Raji (cell line): ENCODE measurements around the gene TMA7.

Experiments
- POLR2A ChIP-seq: IDR thresholded peaks from 2 replicates; pipeline ENCODE4 v1.6.1; 2011; ENCODE audit warnings: low read depth, low read length, control low read depth; ENCODE audit not compliant: insufficient read depth

The TMA7 gene

DNA sequence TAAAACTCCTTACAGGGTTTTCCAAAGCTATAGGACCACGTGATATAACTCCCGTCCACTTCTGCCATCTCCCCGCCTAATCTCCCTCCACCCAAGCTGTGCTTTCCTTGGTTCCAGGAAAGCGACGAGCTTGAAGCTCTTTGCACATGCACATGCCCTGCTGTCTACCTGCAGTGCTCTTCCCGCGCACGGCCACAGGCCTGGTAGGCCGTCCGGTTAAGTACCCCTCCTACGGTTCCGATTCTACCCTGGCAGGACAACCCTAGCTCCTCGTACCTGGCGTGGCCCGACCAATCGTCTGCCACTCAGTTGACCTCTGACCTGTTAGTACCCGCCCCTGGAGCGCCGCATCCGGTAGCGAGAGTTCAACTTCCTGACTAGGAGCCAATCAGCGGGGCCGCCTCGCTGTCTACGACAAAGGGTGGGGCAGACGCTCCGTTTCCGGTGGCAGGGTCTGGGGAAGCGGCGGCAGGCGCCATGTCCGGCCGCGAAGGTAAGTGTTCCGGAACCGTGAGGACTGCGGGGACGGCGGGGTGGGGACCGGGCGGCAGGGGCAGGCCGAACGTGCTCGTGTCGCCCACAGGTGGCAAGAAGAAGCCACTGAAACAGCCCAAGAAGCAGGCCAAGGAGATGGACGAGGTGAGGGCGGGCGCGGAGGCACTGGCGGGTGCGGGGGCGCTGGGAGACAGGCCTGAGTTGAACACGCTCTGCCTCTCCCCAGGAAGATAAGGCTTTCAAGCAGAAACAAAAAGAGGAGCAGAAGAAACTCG is at the start of gene TMA7, which contains the start of gene CCDC51:
Gene TMA7 (plus strand): TSS at position 438 of the 770 bp plus-strand sequence. CDS start 40 bp downstream, at position 478.
Gene CCDC51 (minus strand): TSS at position 300 of the 770 bp plus-strand sequence. CDS start 4,991 bp downstream, outside the sequence.
- TF ChIP-seq POLR2A = peak; percentile 96

DNA sequence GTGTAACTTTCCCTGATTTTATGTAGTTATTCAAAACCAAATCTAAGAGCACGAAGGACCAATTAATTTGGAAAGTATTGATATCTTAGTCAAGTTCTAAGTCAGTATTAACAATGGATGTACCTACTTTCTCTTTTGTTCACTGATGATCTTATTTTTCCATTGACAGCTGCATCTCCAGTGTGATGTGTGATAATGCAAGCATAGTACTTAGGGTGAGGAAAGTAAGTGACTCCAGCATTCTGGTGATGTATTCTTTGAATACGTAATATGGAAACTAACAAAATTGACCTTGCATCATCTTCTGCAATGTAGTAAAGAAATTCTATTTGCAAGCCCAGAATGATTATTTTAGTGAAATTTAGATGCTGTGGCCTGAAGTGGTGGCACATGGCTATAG is 45.7 kb upstream of the TMA7 start:
- TF ChIP-seq POLR2A = no peak

DNA sequence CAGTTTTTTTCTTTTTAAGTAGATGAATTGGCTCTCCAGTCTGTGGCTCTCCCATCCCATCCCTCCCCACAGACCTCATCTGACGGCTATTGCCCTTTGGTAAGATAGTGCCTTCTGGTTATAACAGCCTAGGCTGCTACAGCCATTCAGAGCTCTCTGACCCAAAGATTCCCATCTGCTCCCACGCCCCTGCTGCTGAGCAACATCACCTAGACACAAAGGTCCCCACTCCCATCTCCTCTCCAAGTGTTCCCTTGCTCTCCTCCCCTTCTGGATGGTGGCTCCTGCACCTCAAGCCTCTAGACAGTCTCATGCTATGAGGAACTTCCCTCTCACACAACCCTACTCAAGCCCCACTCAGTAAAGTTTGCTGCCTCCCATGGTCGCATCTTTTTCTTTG is 44.3 kb upstream of the TMA7 start:
- TF ChIP-seq POLR2A = no peak

DNA sequence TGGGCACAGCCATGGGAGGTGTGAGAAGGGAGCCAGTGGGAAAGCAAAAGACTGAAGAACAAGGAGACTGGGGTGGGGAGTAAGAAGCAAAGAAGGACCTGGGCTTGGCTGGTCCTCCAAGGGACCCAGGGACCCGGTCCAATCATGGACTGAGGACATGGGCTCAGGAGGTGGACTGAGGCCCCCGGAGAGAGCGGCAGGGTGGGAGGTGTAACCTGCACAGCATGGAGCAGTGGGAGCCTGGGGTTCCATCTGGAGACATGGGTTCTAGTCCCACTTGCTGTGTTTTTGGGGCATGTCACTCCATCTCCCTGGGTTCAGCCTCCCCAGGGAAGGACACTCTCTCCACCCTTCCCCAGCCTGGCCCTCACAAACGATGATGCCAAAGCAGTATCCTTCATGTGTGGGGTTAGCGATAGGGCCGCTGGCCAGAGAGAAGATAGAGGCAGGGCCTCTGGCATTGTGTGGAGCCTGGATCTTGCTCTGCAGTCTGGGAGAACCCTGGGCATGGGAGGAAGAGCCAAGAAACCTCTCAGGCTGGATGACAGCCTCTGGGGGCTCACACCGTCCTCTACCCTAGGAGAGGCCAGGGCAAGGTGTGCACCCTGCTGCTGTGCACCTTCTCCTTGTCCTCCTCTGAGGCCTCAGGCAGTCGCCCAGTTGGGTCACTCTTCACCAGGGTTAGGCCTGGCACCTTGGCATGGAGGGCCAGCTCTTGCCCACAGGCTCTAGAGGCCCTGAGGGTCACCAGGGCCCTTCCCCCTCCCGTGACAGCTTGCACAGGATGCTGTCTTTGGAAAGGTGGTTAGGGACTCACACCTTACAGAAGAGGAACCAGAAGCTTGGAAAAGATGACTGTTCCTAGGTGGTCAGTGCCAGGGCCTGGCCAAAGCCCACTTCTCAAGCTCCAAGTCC is 42.0 kb upstream of the TMA7 start:
- no peak for TF ChIP-seq POLR2A

DNA sequence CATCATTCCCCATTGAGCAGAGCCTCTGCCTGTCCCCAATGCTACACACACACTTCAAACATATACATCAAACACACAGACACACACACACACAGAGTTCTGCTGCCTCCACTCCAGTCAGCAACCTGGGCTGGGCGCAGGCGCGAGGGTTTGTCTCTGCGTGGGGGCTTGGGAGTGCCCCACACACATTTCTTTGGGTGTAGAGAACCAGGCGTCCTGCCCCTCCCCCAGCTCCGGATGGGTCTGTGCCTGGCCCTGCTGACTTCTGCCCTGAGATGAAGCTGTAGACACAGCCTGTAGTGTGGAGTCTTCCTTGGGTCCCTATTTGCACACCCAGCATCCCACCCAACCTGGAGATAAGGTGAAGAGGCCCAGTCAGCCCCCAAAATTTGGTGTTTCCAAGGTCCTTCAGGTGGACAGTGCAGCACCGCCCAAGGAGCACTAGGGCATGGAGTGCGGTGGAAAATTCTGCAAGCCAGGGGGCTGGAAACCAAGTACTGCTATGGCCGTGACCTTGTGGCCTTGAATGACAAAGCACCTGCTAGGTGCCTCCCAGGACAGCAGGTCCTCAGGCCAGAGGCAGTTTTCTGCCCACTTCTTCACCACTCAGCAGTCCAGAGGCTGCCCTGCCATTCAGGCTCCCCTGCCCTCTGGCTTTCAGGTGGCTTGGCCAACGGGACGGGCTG is 41.2 kb upstream of the TMA7 start:
- TF ChIP-seq POLR2A = no peak

DNA sequence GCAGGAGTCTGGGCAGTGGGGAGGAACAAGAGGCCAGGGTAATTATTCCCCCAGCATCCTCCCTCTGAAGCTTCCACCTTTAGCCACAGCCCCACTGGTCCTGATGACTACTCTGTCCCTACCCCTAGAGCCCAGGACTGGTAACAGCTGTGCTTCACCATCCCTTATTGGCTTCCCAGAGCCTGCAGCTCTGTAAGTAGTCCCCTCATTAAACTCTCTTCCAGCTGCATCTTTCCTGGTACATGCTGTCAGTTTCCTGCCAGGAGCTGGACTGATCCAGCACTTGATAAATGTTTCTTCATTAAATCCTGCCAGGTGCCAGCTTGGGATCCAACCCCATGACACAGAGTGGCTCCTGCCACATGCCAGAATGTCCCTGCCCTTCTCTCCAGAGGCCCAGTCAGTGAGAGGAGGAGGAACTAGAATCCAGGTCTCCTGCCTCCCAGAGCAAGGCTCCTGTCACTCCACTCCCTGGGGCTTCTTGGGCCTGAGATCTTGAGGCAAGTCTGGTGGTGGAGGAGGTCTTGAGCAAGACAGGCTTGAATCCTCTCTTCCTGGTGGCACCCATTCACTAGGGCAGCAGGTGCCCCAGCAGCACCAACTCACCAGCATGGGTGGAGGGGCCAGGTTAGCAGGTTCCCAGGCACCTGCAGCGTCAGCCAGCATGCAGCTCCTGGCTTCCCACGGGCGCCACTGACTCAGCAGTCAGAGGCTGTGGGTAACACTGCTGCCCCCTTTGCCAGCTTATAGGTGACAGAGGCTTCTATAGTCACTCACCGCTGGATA is 40.5 kb upstream of the TMA7 start:
- TF ChIP-seq POLR2A = no peak

DNA sequence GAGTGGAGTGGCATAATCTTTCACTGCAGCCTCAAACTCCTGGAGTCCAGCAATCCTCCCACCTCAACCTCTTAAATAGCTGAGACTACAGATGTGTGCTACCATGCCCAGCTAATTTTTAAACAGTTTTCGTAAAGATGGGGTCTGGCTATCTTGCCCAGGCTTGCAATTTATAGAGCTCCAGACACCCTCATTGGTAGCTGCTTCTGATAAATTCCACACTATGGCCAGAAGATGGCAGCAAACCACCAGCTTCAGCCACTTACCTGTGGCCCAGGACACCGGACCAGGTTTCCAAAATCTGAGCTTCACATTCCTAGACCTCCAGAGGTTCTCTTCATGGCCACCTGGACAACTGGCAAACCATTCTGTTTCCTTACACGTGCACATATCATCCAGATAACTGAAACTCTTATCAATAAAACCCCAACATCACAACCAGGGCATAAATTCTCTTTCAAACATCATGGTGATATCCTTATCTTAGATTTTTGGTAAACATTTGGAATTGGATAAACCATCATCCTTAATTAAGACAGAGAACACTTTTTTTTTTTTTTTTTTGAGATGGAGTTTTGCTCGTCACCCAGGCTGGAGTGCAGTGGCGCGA is 39.1 kb upstream of the TMA7 start:
- TF ChIP-seq POLR2A = no peak

DNA sequence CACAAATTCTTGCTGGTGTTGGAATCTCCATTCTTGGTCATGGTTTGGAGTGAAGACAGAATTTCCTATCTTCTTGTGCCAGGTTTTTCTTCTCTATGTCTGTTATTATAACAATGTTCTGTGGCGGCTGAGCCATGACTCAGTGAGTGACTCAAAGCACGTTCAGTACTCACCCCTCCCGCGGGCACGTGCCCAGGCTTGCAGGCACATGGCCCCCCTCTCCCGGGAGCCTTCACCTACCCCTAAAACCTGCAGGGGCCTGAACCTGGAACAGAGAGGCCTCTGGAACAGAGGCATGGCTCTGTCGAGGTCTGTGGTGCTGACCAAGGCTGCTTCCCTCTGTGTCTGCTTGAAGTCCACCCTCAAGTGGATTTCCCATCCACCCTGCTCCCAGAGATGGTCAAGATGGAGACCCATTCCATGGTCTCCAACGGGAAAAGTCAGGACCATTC is 37.8 kb upstream of the TMA7 start:
- TF ChIP-seq POLR2A = no peak

DNA sequence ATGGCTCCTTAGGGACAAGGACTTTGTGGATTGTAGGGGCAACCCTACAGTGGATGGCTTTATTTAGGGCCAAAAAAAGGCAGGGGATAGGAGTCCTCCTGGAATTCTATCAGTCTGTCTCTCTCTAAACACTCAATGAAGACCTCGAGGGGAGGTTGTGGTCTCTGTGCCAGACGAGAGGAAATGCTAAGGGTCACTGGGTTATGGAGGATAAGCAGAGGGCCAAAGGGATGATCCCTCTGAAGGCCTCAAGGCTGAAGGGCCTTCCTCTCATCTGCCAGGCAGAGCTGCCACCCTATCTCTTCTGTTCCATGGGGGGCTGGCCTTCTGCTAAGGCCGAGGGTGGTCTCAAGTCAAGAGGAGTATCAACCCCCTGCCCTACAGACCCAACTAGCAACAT is 37.1 kb upstream of the TMA7 start:
- no peak for TF ChIP-seq POLR2A

DNA sequence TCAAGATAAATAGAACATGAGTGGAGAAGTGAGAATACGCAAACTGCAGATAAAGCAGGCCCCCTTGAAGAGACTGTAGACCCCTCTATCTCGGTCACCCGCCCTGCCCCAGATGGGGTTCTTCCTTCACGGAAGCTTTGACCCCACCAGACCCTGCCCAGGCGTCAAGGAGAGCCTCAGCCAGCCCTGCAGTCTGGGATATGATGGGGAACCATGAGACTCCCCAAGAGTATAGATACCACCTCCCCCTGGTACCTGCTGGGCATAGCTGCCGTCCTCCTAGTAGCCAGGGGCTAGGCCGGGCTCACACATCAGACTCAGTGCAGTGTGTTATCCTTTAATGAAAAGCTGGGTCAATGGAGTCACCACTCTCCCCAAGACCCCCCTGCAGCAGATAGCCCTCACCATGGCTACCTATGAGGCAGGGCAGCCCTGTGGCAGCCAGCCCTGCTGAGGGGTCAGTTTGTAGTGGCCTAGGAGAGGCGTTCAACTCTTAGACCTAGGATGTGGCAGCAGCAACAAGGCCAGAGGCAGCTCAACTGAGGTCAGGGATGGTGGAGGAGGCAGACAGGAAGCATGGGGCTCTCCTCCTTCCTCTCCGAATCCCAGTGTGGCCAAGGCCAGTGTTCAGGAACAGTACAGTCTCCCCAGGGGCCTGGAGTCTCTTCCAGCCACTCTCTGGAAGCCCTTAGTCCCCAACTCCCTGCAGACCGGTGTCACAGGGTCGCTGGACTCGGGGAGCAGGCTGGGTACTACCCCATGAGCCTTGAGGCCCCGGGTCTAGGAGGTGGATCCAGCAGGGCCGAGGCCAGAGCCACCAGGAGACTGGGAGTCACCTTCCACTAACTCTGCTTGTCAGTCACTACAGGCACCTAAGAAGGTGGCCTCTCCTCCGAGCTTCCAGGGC is 36.3 kb upstream of the TMA7 start:
- no peak for TF ChIP-seq POLR2A

DNA sequence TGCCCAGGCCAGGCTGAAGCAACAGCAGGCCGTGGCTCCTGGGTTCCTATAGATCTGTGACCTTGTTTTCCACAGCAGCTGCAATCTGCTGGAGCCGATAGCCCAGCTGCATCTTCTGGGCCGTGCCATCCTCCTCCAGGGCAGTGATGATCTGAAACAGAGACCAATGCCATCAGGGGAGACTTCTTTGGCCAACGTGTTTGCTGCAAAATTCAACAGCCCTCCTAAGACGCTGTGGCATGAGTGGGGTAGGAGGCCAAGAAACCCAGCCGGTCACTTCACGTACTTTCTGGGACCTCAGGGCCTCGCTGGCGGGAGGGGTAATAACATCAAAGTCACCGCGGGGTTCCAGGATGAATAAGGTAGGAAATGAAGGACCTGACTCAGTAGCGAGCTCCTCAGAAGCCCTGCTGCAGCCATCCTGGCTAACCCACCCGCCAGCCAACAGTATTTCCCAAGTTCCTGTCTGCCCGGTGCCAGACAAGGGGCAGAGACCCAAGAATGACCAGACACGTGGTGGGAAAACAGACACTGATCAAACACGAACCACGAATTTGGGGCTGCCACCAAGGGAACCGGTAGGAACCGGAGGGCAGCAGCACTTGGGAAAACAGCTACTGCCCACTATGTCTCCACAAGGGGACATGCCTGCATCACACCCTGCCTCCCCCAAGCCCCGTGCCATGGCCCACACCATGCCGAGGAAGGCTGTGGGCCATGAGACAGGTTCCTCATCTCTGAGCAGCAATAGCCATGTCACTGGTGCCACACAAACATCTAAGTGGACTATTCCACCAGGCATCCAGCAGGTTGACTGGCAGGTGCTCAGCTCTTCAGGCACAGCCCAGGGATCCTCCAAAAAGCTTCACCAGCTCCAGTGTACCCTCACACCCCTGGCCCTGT is 35.4 kb upstream of the TMA7 start:
- no peak for TF ChIP-seq POLR2A

DNA sequence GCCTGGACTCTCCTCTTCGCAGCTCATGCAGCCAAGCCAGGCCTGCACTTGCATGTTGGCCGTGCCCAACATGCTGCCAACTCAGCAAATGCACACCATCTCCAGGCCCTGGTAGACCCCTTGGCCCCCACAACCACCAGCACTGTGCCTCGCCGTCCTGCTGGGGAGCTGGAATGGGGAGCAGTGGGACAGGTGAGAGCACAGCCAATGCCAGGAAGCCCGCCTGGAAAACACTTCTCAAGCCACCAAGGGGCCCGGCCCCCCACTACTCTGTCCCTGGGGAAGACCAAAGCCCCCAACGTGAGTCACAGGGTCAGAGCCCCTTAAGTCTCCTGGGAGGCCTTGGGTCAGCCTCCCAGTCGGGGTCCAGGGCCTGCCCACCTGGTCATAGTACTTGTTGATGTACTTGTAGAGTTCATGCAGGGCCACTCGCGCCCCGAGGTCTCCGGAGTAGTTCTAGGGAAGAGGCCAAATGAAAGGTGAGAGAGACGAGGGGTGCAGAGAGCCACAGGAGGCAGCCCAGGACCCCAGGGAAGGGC is 34.6 kb upstream of the TMA7 start:
- no peak for TF ChIP-seq POLR2A

DNA sequence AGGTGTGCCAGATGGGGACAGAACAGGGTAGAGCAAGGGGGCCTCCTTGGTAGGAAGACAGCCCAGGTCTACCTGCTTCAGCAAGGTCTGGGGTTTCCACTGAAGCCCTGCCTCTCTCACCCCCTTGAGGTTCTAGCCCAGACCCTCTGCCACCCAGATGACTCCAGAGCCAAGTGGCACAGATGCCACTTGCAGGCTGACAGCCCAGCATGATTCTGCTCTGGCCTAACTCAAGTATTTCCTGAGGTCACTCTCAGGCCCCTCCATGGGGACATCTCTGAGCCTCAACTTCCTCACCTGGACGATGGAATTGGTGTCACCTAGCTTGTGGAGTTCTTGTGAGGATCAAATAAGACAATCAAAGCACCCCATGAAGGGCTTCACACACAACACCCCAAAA is 34.1 kb upstream of the TMA7 start:
- no peak for TF ChIP-seq POLR2A
